ENCODE measurements around the gene REPS1. TPM values are rescaled to one million over a fixed set of nuclear protein-coding genes. Genes with fewer than 3 reads are reported as not detected.

Gene REPS1
- total RNA-seq, 1 experiment from 2014 or later, result 55.1 TPM

DNA sequence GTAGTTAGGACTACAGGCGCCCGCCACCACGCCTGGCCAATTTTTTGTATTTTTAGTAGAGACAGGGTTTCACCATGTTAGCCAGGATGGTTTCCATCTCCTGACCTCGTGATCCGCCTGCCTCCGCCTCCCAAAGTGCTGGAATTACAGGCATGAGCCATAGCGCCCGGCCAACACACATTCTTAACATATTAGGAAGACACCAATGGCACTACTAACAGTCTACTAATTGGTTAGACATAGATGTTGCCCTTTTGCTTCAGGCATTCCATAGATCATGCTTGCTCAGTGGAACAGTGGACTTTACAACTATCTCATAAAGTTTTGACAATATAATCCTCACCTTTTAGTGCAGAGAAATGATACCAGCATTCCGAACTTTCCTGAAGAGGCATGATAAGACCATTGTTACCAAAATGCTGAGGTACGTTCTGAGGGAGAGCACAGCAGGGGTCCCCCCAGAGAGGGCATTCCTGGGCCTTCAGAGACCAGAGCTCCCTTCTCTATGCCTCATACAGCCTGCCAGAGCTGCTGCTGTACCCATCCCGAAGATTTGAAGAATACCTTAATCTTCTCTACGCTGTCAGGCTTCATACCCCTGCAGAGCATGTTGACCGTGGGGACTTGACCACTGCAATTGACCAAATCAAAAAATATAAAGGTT is 102.8 kb downstream of the REPS1 start:
- Mint-ChIP-seq H3K36me3 (no peaks in the 10 kb centered on the region), H3K27ac (no peak overlapping the region), H3K4me1 (no peaks in the 10 kb centered on the region), H3K27me3 (ENCODE audit: low read depth) (no peaks in the 10 kb centered on the region), H3K9me3 (peaks cover 16% of the 10 kb centered on the region), H3K4me3 (no peak overlapping the region)
- ChIA-PET CTCF (no interaction called here), POLR2A (no interaction called here)
- ATAC-seq (no peak), DNase-seq (ENCODE audit: low spot score) (no peak)
- TF ChIP-seq, protein P1, sequence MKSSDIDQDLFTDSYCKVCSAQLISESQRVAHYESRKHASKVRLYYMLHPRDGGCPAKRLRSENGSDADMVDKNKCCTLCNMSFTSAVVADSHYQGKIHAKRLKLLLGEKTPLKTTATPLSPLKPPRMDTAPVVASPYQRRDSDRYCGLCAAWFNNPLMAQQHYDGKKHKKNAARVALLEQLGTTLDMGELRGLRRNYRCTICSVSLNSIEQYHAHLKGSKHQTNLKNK (CRISPR knock-in tag; IDR thresholded peaks at IDR 0.05), result no peak
- no peak for TF ChIP-seq NR3C1 (CRISPR knock-in tag; conservative IDR thresholded peaks at IDR 0.05; ENCODE audit: low read depth)
- TF ChIP-seq, protein P2, sequence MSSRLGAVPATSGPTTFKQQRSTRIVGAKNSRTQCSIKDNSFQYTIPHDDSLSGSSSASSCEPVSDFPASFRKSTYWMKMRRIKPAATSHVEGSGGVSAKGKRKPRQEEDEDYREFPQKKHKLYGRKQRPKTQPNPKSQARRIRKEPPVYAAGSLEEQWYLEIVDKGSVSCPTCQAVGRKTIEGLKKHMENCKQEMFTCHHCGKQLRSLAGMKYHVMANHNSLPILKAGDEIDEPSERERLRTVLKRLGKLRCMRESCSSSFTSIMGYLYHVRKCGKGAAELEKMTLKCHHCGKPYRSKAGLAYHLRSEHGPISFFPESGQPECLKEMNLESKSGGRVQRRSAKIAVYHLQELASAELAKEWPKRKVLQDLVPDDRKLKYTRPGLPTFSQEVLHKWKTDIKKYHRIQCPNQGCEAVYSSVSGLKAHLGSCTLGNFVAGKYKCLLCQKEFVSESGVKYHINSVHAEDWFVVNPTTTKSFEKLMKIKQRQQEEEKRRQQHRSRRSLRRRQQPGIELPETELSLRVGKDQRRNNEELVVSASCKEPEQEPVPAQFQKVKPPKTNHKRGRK (CRISPR knock-in tag; IDR thresholded peaks at IDR 0.05; ENCODE audit: borderline replicate concordance), result no peak
- TF ChIP-seq, protein P3, sequence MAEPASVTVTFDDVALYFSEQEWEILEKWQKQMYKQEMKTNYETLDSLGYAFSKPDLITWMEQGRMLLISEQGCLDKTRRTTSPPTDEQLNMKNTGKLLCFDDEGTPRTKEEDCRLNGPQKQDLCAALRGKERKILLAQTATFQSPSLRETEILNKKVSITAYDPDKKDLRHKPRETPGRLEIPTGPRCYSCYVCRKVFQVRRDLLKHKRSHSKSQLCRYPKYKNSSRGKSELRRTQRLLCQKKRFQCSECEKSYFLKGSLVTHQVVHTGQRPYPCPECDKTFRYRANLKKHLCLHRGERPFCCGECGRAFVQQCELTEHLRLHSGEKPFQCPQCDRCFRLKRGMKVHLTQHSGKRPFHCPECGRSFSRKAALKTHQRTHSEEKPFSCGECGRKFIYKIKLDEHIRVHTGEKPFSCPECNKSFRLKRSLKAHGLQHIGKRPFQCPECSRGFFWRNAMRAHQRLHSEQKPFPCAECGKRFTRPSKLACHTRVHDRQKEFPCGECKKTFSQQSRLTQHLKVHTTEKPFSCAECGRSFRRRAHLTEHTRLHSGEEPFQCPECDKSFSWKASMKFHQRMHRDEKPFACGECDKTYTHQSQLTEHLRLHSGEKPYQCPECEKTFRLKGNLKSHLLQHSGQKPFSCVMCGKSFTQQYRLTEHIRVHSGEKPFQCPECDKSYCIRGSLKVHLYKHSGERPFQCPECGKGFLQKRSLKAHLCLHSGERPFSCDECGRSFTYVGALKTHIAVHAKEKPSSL (CRISPR knock-in tag; conservative IDR thresholded peaks at IDR 0.05), result no peak

DNA sequence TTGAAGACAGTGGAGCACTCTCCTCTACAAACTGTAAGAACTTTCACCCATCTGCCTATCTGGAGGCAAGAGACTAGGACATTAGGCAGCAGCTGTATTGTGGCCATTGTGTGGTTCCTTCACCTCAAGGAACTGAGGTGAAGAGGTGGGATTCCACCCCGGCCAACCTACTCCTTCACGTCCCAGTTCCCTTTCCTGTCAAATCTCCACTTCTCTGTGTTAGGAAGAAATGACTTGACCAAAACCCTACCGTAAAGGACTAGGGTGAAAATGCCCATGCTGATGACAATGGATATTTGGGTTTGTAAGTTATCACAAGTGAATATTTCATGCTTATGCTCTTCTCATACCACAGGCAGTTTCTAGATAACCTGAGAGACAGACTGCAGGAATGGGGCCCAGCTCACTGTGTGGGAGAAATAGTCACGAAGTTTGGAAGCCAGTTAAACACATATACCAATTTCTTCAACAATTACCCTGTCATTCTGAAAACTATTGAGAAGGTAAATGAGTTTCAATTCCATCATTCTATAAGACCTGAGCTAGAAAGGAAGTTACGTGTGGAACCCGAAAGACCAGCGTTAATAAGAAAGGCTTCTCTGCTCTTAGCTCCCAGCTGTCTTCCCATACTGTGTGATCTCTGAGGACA is 105.6 kb downstream of the REPS1 start:
- no peak overlapping the region for H3K27ac Mint-ChIP-seq
- H3K27me3 Mint-ChIP-seq (ENCODE audit: low read depth), result no peaks in the 10 kb centered on the region
- CTCF ChIA-PET, result interaction anchor here (0.6 kb wide), 1 partner anchor 766 kb away, joined by 5 read pairs; no protein-coding TSS in a partner anchor
- H3K4me1 Mint-ChIP-seq, result no peaks in the 10 kb centered on the region
- POLR2A ChIA-PET, result no interaction called here
- DNase-seq (ENCODE audit: low spot score) (no peak), ATAC-seq (no peak)
- H3K9me3 Mint-ChIP-seq, result peaks cover 19% of the 10 kb centered on the region
- H3K36me3 Mint-ChIP-seq, result no peaks in the 10 kb centered on the region
- no peak overlapping the region for H3K4me3 Mint-ChIP-seq
- TF ChIP-seq, protein P4, sequence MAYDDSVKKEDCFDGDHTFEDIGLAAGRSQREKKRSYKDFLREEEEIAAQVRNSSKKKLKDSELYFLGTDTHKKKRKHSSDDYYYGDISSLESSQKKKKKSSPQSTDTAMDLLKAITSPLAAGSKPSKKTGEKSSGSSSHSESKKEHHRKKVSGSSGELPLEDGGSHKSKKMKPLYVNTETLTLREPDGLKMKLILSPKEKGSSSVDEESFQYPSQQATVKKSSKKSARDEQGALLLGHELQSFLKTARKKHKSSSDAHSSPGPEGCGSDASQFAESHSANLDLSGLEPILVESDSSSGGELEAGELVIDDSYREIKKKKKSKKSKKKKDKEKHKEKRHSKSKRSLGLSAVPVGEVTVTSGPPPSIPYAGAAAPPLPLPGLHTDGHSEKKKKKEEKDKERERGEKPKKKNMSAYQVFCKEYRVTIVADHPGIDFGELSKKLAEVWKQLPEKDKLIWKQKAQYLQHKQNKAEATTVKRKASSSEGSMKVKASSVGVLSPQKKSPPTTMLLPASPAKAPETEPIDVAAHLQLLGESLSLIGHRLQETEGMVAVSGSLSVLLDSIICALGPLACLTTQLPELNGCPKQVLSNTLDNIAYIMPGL (CRISPR knock-in tag; IDR thresholded peaks at IDR 0.05), result no peak
- no peak for TF ChIP-seq MYBL2 (CRISPR knock-in tag; IDR thresholded peaks at IDR 0.05)
- TF ChIP-seq, protein P5, sequence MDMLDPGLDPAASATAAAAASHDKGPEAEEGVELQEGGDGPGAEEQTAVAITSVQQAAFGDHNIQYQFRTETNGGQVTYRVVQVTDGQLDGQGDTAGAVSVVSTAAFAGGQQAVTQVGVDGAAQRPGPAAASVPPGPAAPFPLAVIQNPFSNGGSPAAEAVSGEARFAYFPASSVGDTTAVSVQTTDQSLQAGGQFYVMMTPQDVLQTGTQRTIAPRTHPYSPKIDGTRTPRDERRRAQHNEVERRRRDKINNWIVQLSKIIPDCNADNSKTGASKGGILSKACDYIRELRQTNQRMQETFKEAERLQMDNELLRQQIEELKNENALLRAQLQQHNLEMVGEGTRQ (CRISPR knock-in tag; IDR thresholded peaks at IDR 0.05), result no peak
- TF ChIP-seq, protein P6, sequence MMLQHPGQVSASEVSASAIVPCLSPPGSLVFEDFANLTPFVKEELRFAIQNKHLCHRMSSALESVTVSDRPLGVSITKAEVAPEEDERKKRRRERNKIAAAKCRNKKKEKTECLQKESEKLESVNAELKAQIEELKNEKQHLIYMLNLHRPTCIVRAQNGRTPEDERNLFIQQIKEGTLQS (CRISPR knock-in tag; conservative IDR thresholded peaks at IDR 0.05), result no peak
- TF ChIP-seq ZNF121 (CRISPR knock-in tag; IDR thresholded peaks at IDR 0.05), result no peak
- TF ChIP-seq, protein P7, sequence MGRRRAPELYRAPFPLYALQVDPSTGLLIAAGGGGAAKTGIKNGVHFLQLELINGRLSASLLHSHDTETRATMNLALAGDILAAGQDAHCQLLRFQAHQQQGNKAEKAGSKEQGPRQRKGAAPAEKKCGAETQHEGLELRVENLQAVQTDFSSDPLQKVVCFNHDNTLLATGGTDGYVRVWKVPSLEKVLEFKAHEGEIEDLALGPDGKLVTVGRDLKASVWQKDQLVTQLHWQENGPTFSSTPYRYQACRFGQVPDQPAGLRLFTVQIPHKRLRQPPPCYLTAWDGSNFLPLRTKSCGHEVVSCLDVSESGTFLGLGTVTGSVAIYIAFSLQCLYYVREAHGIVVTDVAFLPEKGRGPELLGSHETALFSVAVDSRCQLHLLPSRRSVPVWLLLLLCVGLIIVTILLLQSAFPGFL (CRISPR knock-in tag; IDR thresholded peaks at IDR 0.05; ENCODE audit: borderline replicate concordance), result no peak
- TF ChIP-seq, protein P8, sequence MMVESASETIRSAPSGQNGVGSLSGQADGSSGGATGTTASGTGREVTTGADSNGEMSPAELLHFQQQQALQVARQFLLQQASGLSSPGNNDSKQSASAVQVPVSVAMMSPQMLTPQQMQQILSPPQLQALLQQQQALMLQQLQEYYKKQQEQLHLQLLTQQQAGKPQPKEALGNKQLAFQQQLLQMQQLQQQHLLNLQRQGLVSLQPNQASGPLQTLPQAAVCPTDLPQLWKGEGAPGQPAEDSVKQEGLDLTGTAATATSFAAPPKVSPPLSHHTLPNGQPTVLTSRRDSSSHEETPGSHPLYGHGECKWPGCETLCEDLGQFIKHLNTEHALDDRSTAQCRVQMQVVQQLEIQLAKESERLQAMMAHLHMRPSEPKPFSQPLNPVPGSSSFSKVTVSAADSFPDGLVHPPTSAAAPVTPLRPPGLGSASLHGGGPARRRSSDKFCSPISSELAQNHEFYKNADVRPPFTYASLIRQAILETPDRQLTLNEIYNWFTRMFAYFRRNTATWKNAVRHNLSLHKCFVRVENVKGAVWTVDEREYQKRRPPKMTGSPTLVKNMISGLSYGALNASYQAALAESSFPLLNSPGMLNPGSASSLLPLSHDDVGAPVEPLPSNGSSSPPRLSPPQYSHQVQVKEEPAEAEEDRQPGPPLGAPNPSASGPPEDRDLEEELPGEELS (CRISPR knock-in tag; IDR thresholded peaks at IDR 0.05), result no peak
- TF ChIP-seq, protein P9, sequence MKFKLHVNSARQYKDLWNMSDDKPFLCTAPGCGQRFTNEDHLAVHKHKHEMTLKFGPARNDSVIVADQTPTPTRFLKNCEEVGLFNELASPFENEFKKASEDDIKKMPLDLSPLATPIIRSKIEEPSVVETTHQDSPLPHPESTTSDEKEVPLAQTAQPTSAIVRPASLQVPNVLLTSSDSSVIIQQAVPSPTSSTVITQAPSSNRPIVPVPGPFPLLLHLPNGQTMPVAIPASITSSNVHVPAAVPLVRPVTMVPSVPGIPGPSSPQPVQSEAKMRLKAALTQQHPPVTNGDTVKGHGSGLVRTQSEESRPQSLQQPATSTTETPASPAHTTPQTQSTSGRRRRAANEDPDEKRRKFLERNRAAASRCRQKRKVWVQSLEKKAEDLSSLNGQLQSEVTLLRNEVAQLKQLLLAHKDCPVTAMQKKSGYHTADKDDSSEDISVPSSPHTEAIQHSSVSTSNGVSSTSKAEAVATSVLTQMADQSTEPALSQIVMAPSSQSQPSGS (CRISPR knock-in tag; IDR thresholded peaks at IDR 0.05; ENCODE audit: borderline replicate concordance, low read depth), result no peak
- no peak for TF ChIP-seq ZBTB21 (CRISPR knock-in tag; IDR thresholded peaks at IDR 0.05; ENCODE audit: borderline replicate concordance)
- no peak for TF ChIP-seq KAT7 (CRISPR knock-in tag; IDR thresholded peaks at IDR 0.05; ENCODE audit: borderline replicate concordance)
- TF ChIP-seq, protein P10, sequence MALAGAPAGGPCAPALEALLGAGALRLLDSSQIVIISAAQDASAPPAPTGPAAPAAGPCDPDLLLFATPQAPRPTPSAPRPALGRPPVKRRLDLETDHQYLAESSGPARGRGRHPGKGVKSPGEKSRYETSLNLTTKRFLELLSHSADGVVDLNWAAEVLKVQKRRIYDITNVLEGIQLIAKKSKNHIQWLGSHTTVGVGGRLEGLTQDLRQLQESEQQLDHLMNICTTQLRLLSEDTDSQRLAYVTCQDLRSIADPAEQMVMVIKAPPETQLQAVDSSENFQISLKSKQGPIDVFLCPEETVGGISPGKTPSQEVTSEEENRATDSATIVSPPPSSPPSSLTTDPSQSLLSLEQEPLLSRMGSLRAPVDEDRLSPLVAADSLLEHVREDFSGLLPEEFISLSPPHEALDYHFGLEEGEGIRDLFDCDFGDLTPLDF (CRISPR knock-in tag; IDR thresholded peaks at IDR 0.05), result no peak
- no peak for TF ChIP-seq TEAD4 (CRISPR knock-in tag; IDR thresholded peaks at IDR 0.05)
- no peak for TF ChIP-seq ZNF416 (CRISPR knock-in tag; IDR thresholded peaks at IDR 0.05)
- no peak for TF ChIP-seq HMGA2 (CRISPR knock-in tag; IDR thresholded peaks at IDR 0.05)
